Common myeloid progenitor, CD34-positive (primary cell): ENCODE measurements around the gene SCIN.
A peak's percentile ranks its signal among the peaks of the same experiment; 100 is the strongest.

Experiments used
- CTCF ChIA-PET: fragments of 350-600 bp; sonication (Branson Sonifier 250); formaldehyde crosslinking; loops from one replicate; lab custom pipeline; 2021; ENCODE audit warnings: antibody characterized with exemption; lab: Charles Lee
- POLR2A ChIA-PET: fragments of 350-600 bp; sonication (Branson Sonifier 250); formaldehyde crosslinking; loops from one replicate; lab custom pipeline; 2021; ENCODE audit warnings: antibody characterized with exemption; lab: Charles Lee
- DNase-seq, 3 donors: peaks; one replicate each; pipeline versions ENCODE4 v3.0.0 to v3.0.0-alpha.2; 2013
- H3K27ac ChIP-seq, 2 experiments: 1 replicate in 1 of 2; 2 replicates in 1 of 2; pipeline ENCODE4 v1.7.0; 2013; ENCODE audit warnings: inconsistent platforms in 2 of 2, low read length in 2 of 2, mild to moderate bottlenecking in 2 of 2, low read depth in 1 of 2, moderate library complexity in 1 of 2; ENCODE audit not compliant: severe bottlenecking in 2 of 2, insufficient read depth in 1 of 2, poor library complexity in 1 of 2
- H3K27me3 ChIP-seq, 5 experiments: replicated peaks in 2 of 5; 1 replicate in 3 of 5; 2 replicates in 2 of 5; pipeline versions ENCODE4 v1.6.1 to v1.7.0; 2013; ENCODE audit warnings: low read length in 4 of 5, mild to moderate bottlenecking in 2 of 5, moderate library complexity in 2 of 5, inconsistent platforms in 1 of 5; ENCODE audit not compliant: insufficient read depth in 5 of 5, control insufficient read depth in 4 of 5
- H3K36me3 ChIP-seq, 4 experiments: 1 replicate in 2 of 4; 2 replicates in 2 of 4; pipeline versions ENCODE4 v1.6.1 to v1.7.0; 2013; ENCODE audit warnings: low read length in 3 of 4, control low read depth in 1 of 4, mild to moderate bottlenecking in 1 of 4; ENCODE audit not compliant: control insufficient read depth in 4 of 4, insufficient read depth in 4 of 4
- H3K4me1 ChIP-seq, 4 experiments: 1 replicate in 3 of 4; 2 replicates in 1 of 4; pipeline versions ENCODE4 v1.6.1 to v1.7.1; 2013; ENCODE audit warnings: low read length in 3 of 4, mild to moderate bottlenecking in 3 of 4, control low read depth in 1 of 4, inconsistent platforms in 1 of 4, moderate library complexity in 1 of 4; ENCODE audit not compliant: control insufficient read depth in 4 of 4, insufficient read depth in 4 of 4; ENCODE audit errors: control extremely low read depth in 1 of 4
- H3K4me3 ChIP-seq, 7 experiments: 1 replicate in 4 of 7; 2 replicates in 3 of 7; pipeline versions ENCODE4 v1.5.1 to v1.7.0; 2013; ENCODE audit warnings: mild to moderate bottlenecking in 7 of 7, low read length in 6 of 7, moderate library complexity in 6 of 7, inconsistent platforms in 2 of 7, low read depth in 2 of 7, control low read depth in 1 of 7; ENCODE audit not compliant: insufficient read depth in 4 of 7, control insufficient read depth in 1 of 7; ENCODE audit errors: extremely low read depth in 1 of 7
- H3K9me3 ChIP-seq, 5 experiments: 1 replicate in 4 of 5; 2 replicates in 1 of 5; pipeline versions ENCODE4 v1.6.1 to v1.7.1; 2013; ENCODE audit warnings: low read length in 4 of 5, mild to moderate bottlenecking in 2 of 5, inconsistent platforms in 1 of 5, low read depth in 1 of 5, moderate library complexity in 1 of 5; ENCODE audit not compliant: control insufficient read depth in 4 of 5, insufficient read depth in 2 of 5; ENCODE audit errors: control extremely low read depth in 1 of 5
- WGBS: methylation state at CpG from one replicate; pipeline ENCODE4 v1.1.5; 2013; ENCODE audit not compliant: insufficient coverage; 5-methylcytosine and 5-hydroxymethylcytosine counted together

The SCIN gene

GRCh38 chr7:12637819-12638592, 67.5 kb downstream of the SCIN start:
- ChIA-PET POLR2A (no interaction called here), CTCF (interaction anchor here (0.7 to 1.9 kb wide), 12 partner anchors 9 to 636 kb away, joined by 3 to 16 read pairs (median 4); no protein-coding TSS in a partner anchor)
- peaks cover 7 to 22% (median 10%) of the 10 kb centered on the region in 4 experiments for H3K4me1 ChIP-seq
- H3K9me3 ChIP-seq, result no peaks in the 10 kb centered on the region
- H3K36me3 ChIP-seq, result no peaks in the 10 kb centered on the region
- no peaks in the 10 kb centered on the region for H3K27me3 ChIP-seq
- H3K27ac ChIP-seq, result peak overlapping the region in 1 of 2 experiments; percentile 60
- DNase-seq, result peak; percentile 55 to 84 (median 78)
- 36% methylated on average over 2 of the region's 4 CpGs for WGBS
- H3K4me3 ChIP-seq, result peak overlapping the region in 4 of 7 experiments; percentile 2 to 72 (median 58)

GRCh38 chr7:12638851-12639456, 68.4 kb downstream of the SCIN start:
- peaks cover 7 to 25% (median 9%) of the 10 kb centered on the region in 4 experiments for H3K4me1 ChIP-seq
- no peaks in the 10 kb centered on the region for H3K9me3 ChIP-seq
- H3K27me3 ChIP-seq, result no peaks in the 10 kb centered on the region
- H3K4me3 ChIP-seq, result peak overlapping the region in 2 of 7 experiments; percentile 71 to 72
- no peak overlapping the region for H3K27ac ChIP-seq
- no peaks in the 10 kb centered on the region for H3K36me3 ChIP-seq
- no CpG with 5 or more reads among the region's 6 CpGs for WGBS
- ChIA-PET CTCF (interaction anchor here (0.7 to 1.9 kb wide), 10 partner anchors 9 to 635 kb away, joined by 3 to 16 read pairs (median 5); no protein-coding TSS in a partner anchor), POLR2A (no interaction called here)
- peak; percentile 54 to 75 (median 72) for DNase-seq

GRCh38 chr7:12640299-12641096, 70.0 kb downstream of the SCIN start:
- CTCF ChIA-PET, result interaction anchor here (0.6 to 1.5 kb wide), 3 partner anchors 46 to 622 kb away, joined by 3 to 4 read pairs (median 4); no protein-coding TSS in a partner anchor
- H3K4me1 ChIP-seq, result peaks cover 7 to 24% (median 9%) of the 10 kb centered on the region in 4 experiments
- no peak overlapping the region for H3K27ac ChIP-seq
- H3K27me3 ChIP-seq, result no peaks in the 10 kb centered on the region
- WGBS, result 98% methylated on average over 6 of the region's 7 CpGs
- H3K9me3 ChIP-seq, result no peaks in the 10 kb centered on the region
- no peak overlapping the region for H3K4me3 ChIP-seq
- DNase-seq, result no peak
- POLR2A ChIA-PET, result no interaction called here
- no peaks in the 10 kb centered on the region for H3K36me3 ChIP-seq

GRCh38 chr7:12641196-12641595, 70.7 kb downstream of the SCIN start:
- ChIA-PET CTCF (interaction anchor here (0.8 to 1.5 kb wide), 3 partner anchors 45 to 622 kb away, joined by 3 to 4 read pairs (median 4); no protein-coding TSS in a partner anchor), POLR2A (no interaction called here)
- H3K27me3 ChIP-seq, result no peaks in the 10 kb centered on the region
- no peak overlapping the region for H3K27ac ChIP-seq
- H3K4me3 ChIP-seq, result no peak overlapping the region
- peaks cover 4 to 21% (median 9%) of the 10 kb centered on the region in 4 experiments for H3K4me1 ChIP-seq
- WGBS, result 97% methylated on average over 2 of the region's 3 CpGs
- DNase-seq, result no peak
- H3K36me3 ChIP-seq, result no peaks in the 10 kb centered on the region
- no peaks in the 10 kb centered on the region for H3K9me3 ChIP-seq

GRCh38 chr7:12642508-12642907, 72.0 kb downstream of the SCIN start:
- peaks cover 3 to 20% (median 9%) of the 10 kb centered on the region in 4 experiments for H3K4me1 ChIP-seq
- no peak for DNase-seq
- no peak overlapping the region for H3K27ac ChIP-seq
- ChIA-PET POLR2A (no interaction called here), CTCF (no interaction called here)
- no peak overlapping the region for H3K4me3 ChIP-seq
- WGBS, result no CpG with 5 or more reads among the region's 5 CpGs
- no peaks in the 10 kb centered on the region for H3K9me3 ChIP-seq
- H3K27me3 ChIP-seq, result no peaks in the 10 kb centered on the region
- no peaks in the 10 kb centered on the region for H3K36me3 ChIP-seq

- no peak for DNase-seq
- H3K27ac ChIP-seq, result no peak overlapping the region
- H3K4me1 ChIP-seq, result peaks cover 1 to 17% (median 7%) of the 10 kb centered on the region in 4 experiments
- H3K9me3 ChIP-seq, result no peaks in the 10 kb centered on the region
- 93% methylated on average over 2 of the region's 3 CpGs for WGBS
- ChIA-PET POLR2A (no interaction called here), CTCF (interaction anchor here (1.5 kb wide), 1 partner anchor 41 kb away, joined by 4 read pairs; no protein-coding TSS in a partner anchor)
- H3K27me3 ChIP-seq, result no peaks in the 10 kb centered on the region
- no peaks in the 10 kb centered on the region for H3K36me3 ChIP-seq
- no peak overlapping the region for H3K4me3 ChIP-seq
Observed at GRCh38 chr7:12643001-12643643, 72.6 kb downstream of the SCIN start.
